Stimulated activated effector memory CD8-positive, alpha-beta T cell treated with anti-CD3 and anti-CD28 coated beads, Interleukin-12 subunit alpha, Interleukin-12 subunit beta, amount 100 ng/mL, for 72 hours (primary cell): ENCODE data around the gene DCPS.

Experiments
- ATAC-seq: fragments of 150-1000 bp; cut with Tn5 transposase; 2 replicates; pipeline ENCODE4 v1.10.0; 2021
- DNase-seq, 2 donors: peaks; one replicate each; pipeline ENCODE4 v3.0.0; 2021 to 2022; ENCODE audit warnings: low spot score in 2 of 2
- H3K27ac Mint-ChIP-seq: one replicate; pipeline ENCODE4 v1.8.0; 2022; ENCODE audit warnings: mild to moderate bottlenecking, mixed read lengths
- H3K36me3 Mint-ChIP-seq: one replicate; pipeline ENCODE4 v1.8.0; 2022; ENCODE audit warnings: mild to moderate bottlenecking, mixed read lengths
- H3K4me1 Mint-ChIP-seq: one replicate; pipeline ENCODE4 v1.8.0; 2022; ENCODE audit warnings: mixed read lengths
- H3K4me3 Mint-ChIP-seq: one replicate; pipeline ENCODE4 v1.8.0; 2022; ENCODE audit warnings: mild to moderate bottlenecking, mixed read lengths
- H3K9me3 Mint-ChIP-seq: one replicate; pipeline ENCODE4 v1.8.0; 2022; ENCODE audit warnings: mixed read lengths

The DCPS gene

GRCh38 chr11:126328938-126329643 lies 25.2 kb downstream of the DCPS start:
- Mint-ChIP-seq H3K27ac (peak overlapping the region; percentile 83), H3K36me3 (peaks cover 43% of the 10 kb centered on the region), H3K4me1 (peaks cover 56% of the 10 kb centered on the region), H3K9me3 (no peaks in the 10 kb centered on the region), H3K4me3 (peak overlapping the region; percentile 30)
- no peak for DNase-seq
- no peak for ATAC-seq

DNA sequence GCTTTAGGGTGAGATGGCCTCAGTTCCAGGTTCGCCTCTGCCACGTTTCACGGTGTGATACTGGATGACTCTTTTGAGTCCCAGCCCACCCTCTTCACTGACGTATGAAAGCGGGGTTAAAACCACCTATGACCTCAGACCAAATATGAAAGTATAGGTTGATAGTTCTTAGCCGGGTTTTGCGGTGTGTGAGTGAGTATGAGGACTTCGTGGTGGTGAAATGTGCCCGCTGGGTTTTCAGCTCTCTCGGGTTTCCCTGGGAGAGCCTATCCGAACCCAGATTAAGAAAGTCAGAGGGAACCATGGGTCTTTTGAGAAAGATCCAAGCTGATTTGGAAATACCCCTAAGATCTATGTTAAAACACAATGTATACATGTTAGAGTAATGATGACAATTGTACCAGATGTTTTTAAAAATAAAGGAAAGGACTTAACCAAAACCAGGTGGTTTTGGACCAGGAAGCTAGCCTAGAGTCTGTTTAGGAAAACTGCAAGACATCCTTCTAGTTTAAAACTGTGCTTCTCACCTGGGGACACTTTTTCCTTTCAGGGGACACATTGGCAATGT lies 25.9 kb downstream of the DCPS start:
- Mint-ChIP-seq H3K4me3 (peak overlapping the region; percentile 30), H3K27ac (peak overlapping the region; percentile 83), H3K4me1 (peaks cover 60% of the 10 kb centered on the region), H3K36me3 (peaks cover 37% of the 10 kb centered on the region), H3K9me3 (no peaks in the 10 kb centered on the region)
- peak; percentile 86 for ATAC-seq
- DNase-seq, result peak in 1 of 2 donors; percentile 66

- peak overlapping the region; percentile 11 for H3K4me3 Mint-ChIP-seq
- H3K4me1 Mint-ChIP-seq, result peaks cover 69% of the 10 kb centered on the region
- H3K36me3 Mint-ChIP-seq, result peaks cover 48% of the 10 kb centered on the region
- no peaks in the 10 kb centered on the region for H3K9me3 Mint-ChIP-seq
- H3K27ac Mint-ChIP-seq, result no peak overlapping the region
- ATAC-seq (no peak), DNase-seq (no peak)
Observed at GRCh38 chr11:126331286-126331685, 27.4 kb downstream of the DCPS start.

DNA sequence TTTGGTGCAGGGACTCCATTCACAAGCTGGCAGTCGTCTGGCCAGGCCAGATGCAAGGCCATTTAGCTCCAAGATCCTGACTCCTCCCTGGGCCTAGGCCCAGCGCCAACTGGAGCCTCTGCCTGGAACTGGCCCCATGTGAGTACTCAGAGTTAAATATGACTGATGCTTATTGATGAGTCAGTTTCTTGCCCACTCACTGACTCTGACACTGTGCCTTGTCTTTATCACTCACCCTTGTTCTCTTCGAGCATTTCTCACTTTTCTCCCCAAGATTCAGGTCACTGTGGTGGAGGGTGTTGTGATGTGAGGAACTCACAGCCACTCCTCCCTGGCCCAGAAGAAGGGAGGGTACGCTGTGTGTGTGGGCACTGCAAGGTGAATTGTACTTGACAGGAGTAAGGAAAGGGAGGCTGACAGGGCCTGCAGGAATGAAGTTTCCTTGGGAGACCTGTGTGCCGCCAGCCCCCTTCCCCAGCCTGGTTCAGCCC lies 28.4 kb downstream of the DCPS start:
- peaks cover 68% of the 10 kb centered on the region for H3K4me1 Mint-ChIP-seq
- no peak overlapping the region for H3K4me3 Mint-ChIP-seq
- no peaks in the 10 kb centered on the region for H3K9me3 Mint-ChIP-seq
- peak in 1 of 2 donors; percentile 62 for DNase-seq
- H3K27ac Mint-ChIP-seq, result peak overlapping the region; percentile 65
- H3K36me3 Mint-ChIP-seq, result peaks cover 46% of the 10 kb centered on the region
- peak; percentile 94 for ATAC-seq

- ATAC-seq, result no peak
- peaks cover 59% of the 10 kb centered on the region for H3K4me1 Mint-ChIP-seq
- H3K27ac Mint-ChIP-seq, result peak overlapping the region; percentile 65
- peaks cover 39% of the 10 kb centered on the region for H3K36me3 Mint-ChIP-seq
- no peak for DNase-seq
- H3K9me3 Mint-ChIP-seq, result no peaks in the 10 kb centered on the region
- no peak overlapping the region for H3K4me3 Mint-ChIP-seq
Observed at GRCh38 chr11:126333142-126333541, 29.3 kb downstream of the DCPS start.

- DNase-seq, result no peak
- no peak for ATAC-seq
- Mint-ChIP-seq H3K36me3 (peaks cover 45% of the 10 kb centered on the region), H3K27ac (no peak overlapping the region), H3K4me1 (peaks cover 46% of the 10 kb centered on the region), H3K9me3 (no peaks in the 10 kb centered on the region), H3K4me3 (no peak overlapping the region)
Observed at GRCh38 chr11:126334659-126335462, 31.0 kb downstream of the DCPS start.

DNA sequence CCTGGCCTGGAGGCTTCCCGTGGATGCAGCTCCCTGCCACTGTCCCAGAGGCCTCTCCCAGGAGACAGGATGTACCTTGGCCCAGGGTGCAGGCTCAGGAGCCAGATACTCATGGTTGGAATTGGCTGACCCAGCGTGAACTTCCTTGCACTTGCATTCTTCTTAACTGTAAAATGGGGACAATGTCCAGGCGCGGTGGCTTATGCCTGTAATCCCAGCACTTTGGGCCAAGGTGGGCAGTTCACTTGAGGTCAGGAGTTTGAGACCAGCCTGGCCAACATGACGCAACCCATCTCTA lies 31.6 kb downstream of the DCPS start:
- H3K36me3 Mint-ChIP-seq, result peaks cover 44% of the 10 kb centered on the region
- no peak overlapping the region for H3K27ac Mint-ChIP-seq
- DNase-seq, result no peak
- ATAC-seq, result no peak
- peaks cover 45% of the 10 kb centered on the region for H3K4me1 Mint-ChIP-seq
- no peak overlapping the region for H3K4me3 Mint-ChIP-seq
- H3K9me3 Mint-ChIP-seq, result no peaks in the 10 kb centered on the region

DNA sequence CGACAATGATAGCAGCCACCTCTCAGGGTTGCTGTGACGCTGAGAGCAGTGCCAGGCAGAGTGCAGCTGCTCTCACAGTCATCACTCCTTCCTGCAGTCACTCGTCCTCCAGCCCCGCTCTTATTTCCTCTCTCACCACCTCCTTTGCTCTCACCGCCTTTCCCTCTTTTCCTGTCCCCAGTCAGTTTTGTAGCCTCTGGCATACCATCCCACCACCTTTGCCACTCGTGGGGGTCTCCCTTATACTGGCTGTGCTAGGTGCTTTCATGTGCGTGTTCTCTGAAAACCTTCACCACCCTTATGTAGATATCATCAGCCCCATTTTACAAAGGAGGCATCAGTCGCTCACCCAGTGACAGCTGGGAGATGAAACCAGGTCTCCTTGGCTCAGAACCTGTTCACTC lies 32.3 kb downstream of the DCPS start:
- no peak for DNase-seq
- Mint-ChIP-seq H3K9me3 (no peaks in the 10 kb centered on the region), H3K4me3 (peak overlapping the region; percentile 5), H3K27ac (peak overlapping the region; percentile 79), H3K4me1 (peaks cover 48% of the 10 kb centered on the region), H3K36me3 (peaks cover 49% of the 10 kb centered on the region)
- ATAC-seq, result no peak

DNA sequence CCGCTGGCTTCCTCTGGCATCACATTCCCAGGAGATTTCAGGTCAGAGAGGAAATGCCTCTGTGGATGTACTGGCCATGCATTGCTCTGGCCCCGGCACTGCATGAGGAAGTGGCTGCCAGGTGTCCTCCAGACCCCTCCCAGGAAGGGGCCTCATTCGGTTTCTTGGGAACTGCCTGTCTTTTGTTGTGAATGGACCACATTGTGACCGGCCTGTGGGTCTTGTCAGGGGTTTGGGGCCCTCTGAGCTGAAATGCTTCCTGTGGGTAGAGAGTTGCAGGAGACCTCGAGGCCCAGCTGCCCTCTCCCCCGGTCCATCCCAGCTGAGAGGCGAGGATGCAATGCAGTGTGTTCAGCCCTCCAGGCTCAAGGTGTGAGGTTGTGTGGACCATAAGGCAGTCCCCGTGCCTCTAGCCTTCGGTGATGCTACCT lies 32.8 kb downstream of the DCPS start:
- H3K36me3 Mint-ChIP-seq, result peaks cover 49% of the 10 kb centered on the region
- no peaks in the 10 kb centered on the region for H3K9me3 Mint-ChIP-seq
- peaks cover 48% of the 10 kb centered on the region for H3K4me1 Mint-ChIP-seq
- H3K27ac Mint-ChIP-seq, result peak overlapping the region; percentile 79
- no peak overlapping the region for H3K4me3 Mint-ChIP-seq
- ATAC-seq, result no peak
- no peak for DNase-seq

DNA sequence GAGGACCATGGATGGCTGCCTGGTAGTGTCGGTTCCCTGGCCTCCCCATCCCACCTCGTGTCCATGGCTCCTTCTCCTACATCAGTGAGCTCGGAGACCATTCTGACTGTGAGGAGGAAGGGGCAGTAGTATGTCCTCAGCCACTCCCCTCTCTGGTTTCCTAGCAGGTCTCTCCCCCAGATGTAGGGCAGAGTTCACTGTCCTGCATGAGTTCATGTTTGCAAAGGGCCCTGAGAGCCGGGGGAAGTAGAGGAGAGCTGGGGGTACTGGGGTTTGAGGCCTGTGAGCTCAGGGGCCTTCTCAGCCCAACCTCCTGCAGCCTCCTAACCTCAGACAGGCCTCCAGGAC lies 33.2 kb downstream of the DCPS start:
- no peak overlapping the region for H3K4me3 Mint-ChIP-seq
- ATAC-seq, result no peak

DNA sequence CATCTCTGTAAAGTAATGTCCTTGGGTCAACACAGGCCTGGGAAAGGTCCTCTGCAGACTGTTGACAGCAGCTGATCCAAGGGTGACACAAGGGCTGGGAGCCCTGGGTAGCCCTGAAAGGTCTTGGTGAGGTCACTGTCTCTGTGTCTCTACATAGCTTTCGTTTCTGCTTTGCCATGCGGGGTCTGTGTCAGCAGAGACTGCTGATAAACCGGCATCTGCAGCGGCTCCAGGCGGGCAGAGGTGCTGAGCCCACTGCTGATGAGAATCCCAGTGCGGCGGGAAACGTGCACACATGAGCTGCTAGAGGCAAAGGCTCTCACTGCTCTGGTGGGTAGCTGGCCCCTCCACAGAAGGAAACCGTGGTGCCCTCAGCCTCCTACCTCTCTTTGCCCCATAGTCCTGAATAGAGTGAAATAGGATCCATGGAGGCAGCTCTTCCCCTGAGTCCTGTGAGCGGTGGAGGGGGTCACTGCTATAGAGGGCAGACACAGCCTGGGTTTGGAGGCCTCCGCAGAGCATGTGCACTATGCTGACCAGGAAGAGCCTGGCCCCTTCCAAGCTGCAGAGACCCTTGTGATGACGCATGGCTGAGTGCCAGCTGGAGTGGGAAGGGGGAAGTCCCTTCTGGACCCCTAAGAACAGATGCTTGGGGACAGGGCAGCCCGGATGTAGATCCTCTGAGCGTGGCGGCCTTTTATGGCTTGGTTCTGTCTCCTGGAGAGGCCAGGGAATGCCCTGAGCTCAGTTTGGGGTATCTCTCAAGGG lies 33.8 kb downstream of the DCPS start:
- H3K4me3 Mint-ChIP-seq, result no peak overlapping the region
- peaks cover 48% of the 10 kb centered on the region for H3K4me1 Mint-ChIP-seq
- DNase-seq (no peak), ATAC-seq (no peak)
- H3K9me3 Mint-ChIP-seq, result no peaks in the 10 kb centered on the region
- peak overlapping the region; percentile 34 for H3K27ac Mint-ChIP-seq
- H3K36me3 Mint-ChIP-seq, result peaks cover 55% of the 10 kb centered on the region

More for the DNA sequence above, 33.2 kb downstream of the DCPS start:
- DNase-seq, result no peak
- Mint-ChIP-seq H3K36me3 (peaks cover 52% of the 10 kb centered on the region), H3K27ac (no peak overlapping the region), H3K4me1 (peaks cover 48% of the 10 kb centered on the region), H3K9me3 (no peaks in the 10 kb centered on the region)

DNA sequence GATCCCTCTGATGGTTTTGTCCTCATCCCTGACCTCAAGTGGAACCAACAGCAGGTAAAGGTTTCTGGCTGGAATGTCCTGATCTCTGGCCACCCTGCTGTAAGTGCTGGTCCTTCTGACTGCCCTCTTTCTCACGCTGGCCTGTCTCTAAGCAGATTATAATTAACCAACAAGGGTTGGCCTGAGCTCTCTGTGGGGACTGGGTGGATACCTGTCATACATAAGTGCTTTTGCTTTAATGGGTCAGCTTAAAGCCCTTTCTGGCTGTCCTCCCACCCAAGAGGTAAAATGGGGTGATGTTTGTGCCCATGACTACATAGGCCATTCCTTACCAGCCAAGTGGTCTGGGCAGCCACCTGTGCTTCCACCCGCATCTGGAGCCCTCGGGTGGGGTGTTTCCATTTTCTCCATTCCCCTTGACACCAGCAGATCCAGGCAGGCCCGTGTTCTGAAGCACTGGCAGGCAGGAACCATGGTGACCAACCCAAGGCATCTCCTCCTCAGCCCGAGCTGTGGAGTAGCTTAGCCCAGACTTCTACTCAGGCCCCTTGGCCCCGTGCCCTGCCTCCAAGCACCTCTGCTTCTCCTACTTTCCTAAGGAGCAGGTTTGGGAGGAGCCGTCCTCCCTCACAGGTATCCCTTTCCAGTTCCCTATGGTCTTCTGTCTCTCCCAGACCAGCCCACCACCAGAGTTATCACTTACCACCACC lies 34.6 kb downstream of the DCPS start:
- H3K4me1 Mint-ChIP-seq, result peaks cover 39% of the 10 kb centered on the region
- H3K4me3 Mint-ChIP-seq, result no peak overlapping the region
- no peak for ATAC-seq
- no peak for DNase-seq
- no peaks in the 10 kb centered on the region for H3K9me3 Mint-ChIP-seq
- H3K27ac Mint-ChIP-seq, result peak overlapping the region; percentile 40
- H3K36me3 Mint-ChIP-seq, result peaks cover 64% of the 10 kb centered on the region

DNA sequence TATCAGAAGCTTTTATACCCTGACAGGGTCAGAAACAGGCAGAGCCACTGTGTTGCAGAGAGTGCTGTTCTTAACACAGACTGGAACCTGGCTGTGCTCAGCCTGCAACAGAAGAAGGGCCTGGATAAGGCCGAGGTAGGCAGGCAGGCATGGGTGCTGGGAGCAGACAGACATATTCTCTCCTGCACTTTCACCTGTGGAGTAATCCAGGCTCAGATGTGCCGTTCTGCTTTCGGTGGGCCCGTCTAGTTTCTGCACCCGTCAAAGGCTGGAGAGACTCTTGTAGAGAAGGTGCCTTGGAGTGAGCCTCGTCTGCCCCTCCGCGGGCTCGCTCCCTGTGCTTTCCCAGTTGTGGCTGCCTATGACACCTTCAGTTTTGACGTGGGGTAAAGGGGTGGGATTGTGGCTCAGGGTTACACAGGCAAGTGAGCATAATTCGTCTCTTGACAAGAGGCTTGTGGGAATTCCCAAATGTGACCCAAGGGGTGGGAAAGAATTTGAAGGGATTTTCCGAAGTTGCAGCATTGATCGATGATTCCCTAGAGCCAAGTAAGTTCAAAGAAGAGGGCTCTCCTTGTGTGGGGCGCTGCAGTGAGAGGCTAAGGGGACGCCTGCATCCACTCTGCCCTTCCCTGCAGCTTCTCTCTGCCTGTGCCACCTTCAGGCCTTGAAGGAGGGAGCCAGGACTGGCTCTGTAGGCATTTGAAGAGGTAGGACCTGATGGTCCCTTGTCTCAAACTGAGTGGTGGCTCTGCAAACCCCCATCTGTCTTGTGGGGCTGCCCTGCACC lies 35.4 kb downstream of the DCPS start:
- H3K4me3 Mint-ChIP-seq, result no peak overlapping the region
- peaks cover 65% of the 10 kb centered on the region for H3K36me3 Mint-ChIP-seq

DNA sequence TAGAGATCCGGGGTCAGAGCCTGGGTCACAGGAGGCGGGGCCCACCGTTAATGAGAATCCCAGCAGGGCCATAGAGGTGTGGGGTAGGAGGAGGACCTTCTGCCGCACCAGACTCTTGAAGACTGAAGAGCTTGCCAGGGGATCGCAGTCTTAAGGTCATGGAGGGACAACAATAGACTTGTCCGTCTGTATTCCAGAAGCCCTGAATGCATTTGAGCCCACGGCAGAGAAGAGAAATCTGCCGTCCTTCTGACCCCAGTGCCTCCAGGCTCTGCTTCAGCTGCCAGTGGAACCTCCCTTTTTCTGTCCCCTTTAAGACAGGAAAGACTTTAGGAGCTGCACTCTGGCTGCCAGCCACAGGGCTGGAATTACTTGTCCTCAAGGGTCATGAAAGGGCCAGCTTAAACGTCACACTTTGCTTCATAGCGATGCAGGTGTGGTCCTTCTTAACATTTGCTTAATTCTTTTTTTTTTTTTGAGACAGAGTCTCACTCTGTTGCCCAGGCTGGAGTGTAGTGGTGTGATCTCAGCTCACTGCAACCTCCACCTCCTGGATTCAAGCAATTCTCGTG lies 36.1 kb downstream of the DCPS start:
- no peaks in the 10 kb centered on the region for H3K9me3 Mint-ChIP-seq
- peaks cover 28% of the 10 kb centered on the region for H3K4me1 Mint-ChIP-seq
- no peak for ATAC-seq
- peak overlapping the region; percentile 40 for H3K27ac Mint-ChIP-seq
- no peak overlapping the region for H3K4me3 Mint-ChIP-seq
- peaks cover 67% of the 10 kb centered on the region for H3K36me3 Mint-ChIP-seq
- DNase-seq, result no peak

More for the DNA sequence above, 35.4 kb downstream of the DCPS start:
- no peak for DNase-seq
- no peak for ATAC-seq
- Mint-ChIP-seq H3K27ac (peak overlapping the region; percentile 40), H3K9me3 (no peaks in the 10 kb centered on the region), H3K4me1 (peaks cover 33% of the 10 kb centered on the region)
